Right ventricle myocardium inferior (tissue), 1 donor: ENCODE measurements around the gene NKAIN4. TPM values are rescaled to one million over a fixed set of nuclear protein-coding genes. Genes with fewer than 3 reads are reported as not detected.

Source experiments
- microRNA-seq: library from miRNA; unstranded; fragments of <30 nt; microRNA quantifications from one replicate; pipeline ENCODE4 v1.2.0, GENCODE V29; 2020
- total RNA-seq: library from RNA; stranded (reverse); fragmentation: NEBNext Ultra II Directional; extraction: Animal tissue kit (Norgen Biotek cat#: 25700); gene quantifications from one replicate; pipeline ENCODE4 v1.2.1, GENCODE V29; 2021
- donor health status: DM: no; HTN: yes; CAD: no; lungs with severe emphysema.

NKAIN4 gene
- total RNA-seq, 1 donor from 2014 or later, result not detected

Small RNA genes within 50 kb of the gene (microRNA-seq; reads per million reads assigned to microRNA genes)
- not detected for gene MIR3196
- not detected for gene MIR4326

Other genes with a start within 250 kb of the NKAIN4 start
- gene BHLHE23, start 247.5 kb downstream of the NKAIN4 start, total RNA-seq, result not detected
- 22.9 TPM for gene YTHDF1, start 38.3 kb downstream of the NKAIN4 start, total RNA-seq
- not detected for gene BIRC7, start 18.6 kb downstream of the NKAIN4 start, total RNA-seq
- 28.8 TPM for gene ARFGAP1, start 18.4 kb upstream of the NKAIN4 start, total RNA-seq
- not detected for gene COL20A1, start 38.7 kb upstream of the NKAIN4 start, total RNA-seq
- gene CHRNA4, start 106.9 kb upstream of the NKAIN4 start, total RNA-seq, result 2.3 TPM
- 1.8 TPM for gene KCNQ2, start 218.2 kb upstream of the NKAIN4 start, total RNA-seq
- 1,274 TPM for gene EEF1A2, start 244.6 kb upstream of the NKAIN4 start, total RNA-seq